ENCODE measurements around the gene ZNF587B.
"Not testable (repeated sequence)": the region's sequence is repeated elsewhere in the genome, so short reads cannot be mapped to it uniquely, and the experiment has no call there.

ZNF587B gene

DNA sequence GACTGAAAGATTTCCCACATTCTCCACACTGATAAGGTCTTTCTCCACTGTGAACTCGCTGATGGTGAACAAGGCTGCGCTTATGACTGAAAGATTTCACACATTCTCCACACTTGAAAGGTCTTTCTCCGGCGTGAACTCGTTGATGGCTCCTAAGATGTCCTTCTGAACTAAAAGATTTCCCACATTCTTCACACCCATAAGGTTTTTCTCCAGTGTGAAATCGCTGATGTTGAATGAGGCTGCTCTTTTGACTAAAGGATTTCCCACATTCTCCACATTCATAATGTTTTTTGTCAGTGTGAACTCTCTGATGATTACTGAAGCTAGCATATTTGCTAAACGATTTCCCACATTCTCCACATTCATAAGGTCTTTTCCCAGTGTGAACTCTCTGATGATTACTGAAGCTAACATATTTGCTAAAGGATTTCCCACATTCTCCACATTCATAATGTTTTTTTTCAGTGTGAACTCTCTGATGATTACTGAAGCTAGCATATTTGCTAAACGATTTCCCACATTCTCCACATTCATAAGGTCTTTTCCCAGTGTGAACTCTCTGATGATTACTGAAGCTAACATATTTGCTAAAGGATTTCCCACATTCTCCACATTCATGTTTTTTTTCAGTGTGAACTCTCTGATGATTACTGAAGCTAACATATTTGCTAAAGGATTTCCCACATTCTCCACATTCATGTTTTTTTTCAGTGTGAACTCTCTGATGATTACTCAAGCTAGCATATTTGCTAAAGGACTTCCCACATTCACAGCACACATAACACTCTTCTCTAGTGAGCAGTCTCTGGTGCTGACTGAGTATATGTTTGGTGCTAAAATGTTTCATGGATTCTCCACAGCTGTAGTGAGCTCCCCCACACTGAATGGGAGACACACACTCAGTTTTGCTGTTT is 44.0 kb downstream of the ZNF587B start:
- not testable (repeated sequence) for DNase-seq

DNA sequence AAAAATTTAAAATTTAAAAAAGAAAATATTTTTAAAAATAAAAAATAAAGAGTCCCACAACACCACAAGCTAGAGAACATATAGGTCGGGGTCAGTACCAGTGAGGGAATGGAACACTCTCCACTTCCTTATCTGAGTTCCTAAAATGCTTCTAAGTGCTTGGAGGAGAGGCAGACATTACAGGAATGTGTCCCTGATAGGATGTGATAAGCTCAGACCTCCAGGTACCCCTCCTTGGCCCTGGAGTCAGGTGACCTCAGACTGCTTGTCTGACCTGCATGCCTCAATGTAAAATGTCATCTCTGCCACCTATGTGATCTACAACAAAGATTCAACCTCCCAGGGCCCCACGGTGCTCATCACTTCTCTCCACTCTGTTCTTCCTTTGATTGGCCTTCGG is 55.9 kb downstream of the ZNF587B start:
- no peak for DNase-seq

DNA sequence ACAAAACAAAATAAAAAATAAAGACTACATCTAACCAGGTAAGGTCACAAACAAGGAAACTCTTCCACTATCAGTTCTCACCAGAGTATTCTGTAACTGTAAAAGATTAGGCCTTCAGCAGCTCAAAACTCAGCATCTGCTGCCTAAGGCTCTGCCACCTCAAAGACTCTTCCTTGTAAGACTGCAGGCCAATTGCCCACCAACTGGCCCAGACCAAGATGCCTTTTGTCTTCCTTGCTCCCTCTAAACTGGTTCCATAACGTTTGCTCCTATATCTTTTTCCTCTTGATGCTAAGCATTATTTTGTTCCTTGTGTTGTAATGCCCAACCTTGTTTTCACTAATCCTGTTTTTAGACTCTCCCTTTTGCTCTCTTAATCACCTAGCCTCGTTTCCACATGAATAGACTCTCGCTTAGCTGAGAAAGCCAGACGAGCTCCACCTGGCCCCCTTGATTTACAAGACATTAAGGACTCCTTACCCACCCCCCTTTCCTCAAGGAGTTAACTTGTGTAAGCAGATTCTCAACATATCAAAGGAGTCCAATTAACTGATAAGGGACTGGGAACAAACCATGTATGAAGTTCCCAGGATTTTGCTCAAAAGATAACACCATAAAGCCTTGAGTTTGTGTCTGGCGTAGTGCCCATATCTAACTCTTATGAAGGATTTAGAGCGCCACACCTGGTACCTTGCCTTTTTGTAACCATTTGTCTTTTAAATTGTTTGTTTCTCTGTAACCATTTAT is 57.3 kb downstream of the ZNF587B start:
- peak; percentile 20 for DNase-seq

DNA sequence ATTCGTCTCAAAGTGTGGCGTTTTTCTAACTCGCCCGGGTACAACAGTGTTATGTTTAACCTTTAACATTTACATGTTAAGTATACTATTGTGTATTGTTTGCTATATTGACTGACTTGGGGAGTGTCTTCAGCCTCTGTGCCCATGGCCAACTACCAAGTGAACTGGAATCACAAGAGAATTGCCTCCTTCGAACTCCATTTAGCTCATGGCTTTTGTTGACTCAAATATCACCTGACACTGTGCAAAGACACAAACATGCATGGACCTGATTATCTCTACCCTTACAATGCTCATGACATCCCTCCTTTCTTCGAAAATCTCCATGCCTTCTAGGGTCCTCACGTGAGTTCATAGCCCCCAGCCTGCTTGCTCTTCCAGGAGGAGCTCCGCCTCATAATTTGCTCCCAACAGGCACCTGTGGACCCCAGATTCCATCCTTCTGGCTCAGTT is 58.0 kb downstream of the ZNF587B start:
- DNase-seq, result no peak

DNA sequence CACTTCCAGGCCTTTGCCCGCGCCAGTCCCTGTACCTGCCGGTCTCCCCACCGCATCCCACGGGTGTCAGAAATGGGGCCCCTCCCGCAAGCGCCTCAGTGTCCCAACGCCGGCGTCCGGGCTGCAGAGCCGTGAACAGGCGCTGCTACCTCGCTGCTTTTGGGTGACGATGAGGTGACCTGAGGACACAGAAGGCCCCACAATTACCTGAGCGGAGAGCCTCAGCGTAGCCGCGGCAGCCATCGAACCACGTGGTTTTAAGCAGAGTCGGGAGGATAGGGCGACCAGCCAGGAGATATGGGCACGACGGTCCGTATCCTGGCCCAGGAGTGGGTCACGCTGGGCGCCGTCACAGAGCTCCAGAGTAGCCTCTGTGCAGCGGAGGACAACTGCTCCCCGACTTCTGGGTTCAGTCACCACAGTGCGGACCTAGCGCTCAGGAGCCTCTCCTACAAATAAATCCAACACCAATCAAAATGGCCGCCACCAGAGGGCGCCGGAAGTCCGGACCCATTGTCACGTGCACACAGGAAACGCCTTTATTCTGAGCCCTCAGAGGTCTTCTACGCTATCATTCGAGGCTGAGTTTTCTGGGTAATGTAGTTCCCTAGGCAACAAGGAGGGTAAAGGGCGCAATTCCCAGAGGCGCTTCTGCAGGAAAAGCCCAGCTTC is 58.6 kb downstream of the ZNF587B start, which contains the start of gene ZNF814:
Gene ZNF814 (minus strand): TSS at position 478 of the 672 bp plus-strand sequence. CDS start 235 bp downstream, at position 243.
- DNase-seq, result no peak

DNA sequence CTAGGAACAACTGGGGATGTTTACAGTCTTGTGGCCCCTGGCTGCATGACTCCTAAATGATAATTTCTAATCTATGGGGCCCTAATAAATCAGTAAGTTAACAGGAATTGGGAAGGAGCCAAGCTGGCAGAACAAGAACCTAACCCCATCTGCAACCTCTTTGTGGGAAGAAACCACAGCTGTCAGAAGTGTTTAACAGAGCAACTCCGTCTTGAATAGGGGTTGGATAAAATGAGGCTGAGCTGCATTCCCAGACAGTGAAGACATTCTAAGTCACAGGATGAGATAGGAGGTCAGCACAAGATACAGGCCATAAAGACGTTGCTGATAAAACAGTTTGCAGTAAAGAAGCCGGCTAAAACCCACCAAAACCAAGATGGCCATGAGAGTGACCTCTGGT is 60.6 kb downstream of the ZNF587B start:
- DNase-seq, result not testable (repeated sequence)

All from NCI-H2171 treated with DMSO at 0.1 percent for 48 hours (cell line).